ENCODE measurements around the gene PDHB. TPM values are rescaled to one million over a fixed set of nuclear protein-coding genes. Genes with fewer than 3 reads are reported as not detected.
A peak's percentile ranks its signal among the peaks of the same experiment; 100 is the strongest.

Gene PDHB
- polyA plus RNA-seq: 100 to 1,000 TPM; 101 to 248 (median 113) TPM

GRCh38 chr3:58433400-58434167, at the start of gene PDHB:
Gene PDHB, minus strand, starts transcription at chr3:58433832. Its CDS starts 23 bp downstream, at chr3:58433809.
- H3K27ac Mint-ChIP-seq: peak within 1 kb of the TSS; percentile 79 to 96 (median 93)
- H3K36me3 Mint-ChIP-seq: peaks cover 0 to 17% (median 4%) of the 10 kb centered on the region in 3 donors
- no peaks in the 10 kb centered on the region for H3K9me3 Mint-ChIP-seq
- H3K4me1 Mint-ChIP-seq: peaks cover 24 to 29% of the 10 kb centered on the region in 2 donors
- peak; percentile 91 to 92 (median 92) for DNase-seq
- H3K27me3 Mint-ChIP-seq (ENCODE audit: low read depth in 3 of 3): peaks cover 3 to 5% (median 5%) of the 10 kb centered on the region in 3 donors
- H3K4me3 Mint-ChIP-seq: peak within 1 kb of the TSS; percentile 86 to 96 (median 93)

- Mint-ChIP-seq H3K27ac (no peak overlapping the region), H3K27me3 (ENCODE audit: low read depth in 3 of 3) (peaks cover 1 to 3% (median 3%) of the 10 kb centered on the region in 3 donors), H3K4me1 (peaks cover 0 to 2% of the 10 kb centered on the region in 2 donors), H3K4me3 (no peak overlapping the region), H3K9me3 (peaks cover 0 to 2% (median 0%) of the 10 kb centered on the region in 6 donors), H3K36me3 (no peaks in the 10 kb centered on the region)
- DNase-seq: peak in 1 of 3 donors; percentile 15
Measured at GRCh38 chr3:58482917-58483636, 49.4 kb upstream of the PDHB start.

GRCh38 chr3:58480309-58480708, 46.7 kb upstream of the PDHB start:
- no peak for DNase-seq
- no peak overlapping the region for H3K27ac Mint-ChIP-seq
- no peaks in the 10 kb centered on the region for H3K4me1 Mint-ChIP-seq
- peaks cover 0 to 3% (median 0%) of the 10 kb centered on the region in 3 donors for H3K36me3 Mint-ChIP-seq
- peaks cover 2 to 5% (median 3%) of the 10 kb centered on the region in 3 donors for H3K27me3 Mint-ChIP-seq (ENCODE audit: low read depth in 3 of 3)
- no peak overlapping the region for H3K4me3 Mint-ChIP-seq
- H3K9me3 Mint-ChIP-seq: peaks cover 0 to 2% (median 0%) of the 10 kb centered on the region in 6 donors

DNA sequence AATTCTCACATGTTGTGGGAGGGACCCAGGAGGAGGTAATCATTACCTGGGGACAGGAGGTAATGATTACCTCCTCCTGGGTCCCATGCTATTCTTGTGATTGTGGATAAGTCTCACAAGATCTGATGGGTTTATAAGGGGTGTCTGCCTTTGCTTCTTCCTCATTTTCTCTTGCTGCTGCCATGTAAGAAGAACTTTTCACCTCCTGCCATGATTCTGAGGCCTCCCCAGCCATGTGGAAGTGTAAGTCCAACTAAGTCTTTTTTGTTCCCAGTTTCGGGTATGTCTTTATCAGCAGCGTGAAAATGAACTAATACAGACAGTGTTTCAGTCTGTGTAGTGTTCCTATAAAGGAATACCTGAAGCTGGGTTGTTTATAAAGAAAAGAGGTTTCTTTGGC, 45.1 kb upstream of the PDHB start:
- H3K27ac Mint-ChIP-seq: no peak overlapping the region
- DNase-seq: no peak
- peaks cover 0 to 3% (median 0%) of the 10 kb centered on the region in 3 donors for H3K36me3 Mint-ChIP-seq
- no peak overlapping the region for H3K4me3 Mint-ChIP-seq
- peaks cover 8 to 9% of the 10 kb centered on the region in 2 donors for H3K4me1 Mint-ChIP-seq
- H3K27me3 Mint-ChIP-seq (ENCODE audit: low read depth in 3 of 3): peaks cover 2 to 5% (median 5%) of the 10 kb centered on the region in 3 donors
- H3K9me3 Mint-ChIP-seq: peaks cover 0 to 2% (median 0%) of the 10 kb centered on the region in 6 donors

DNA sequence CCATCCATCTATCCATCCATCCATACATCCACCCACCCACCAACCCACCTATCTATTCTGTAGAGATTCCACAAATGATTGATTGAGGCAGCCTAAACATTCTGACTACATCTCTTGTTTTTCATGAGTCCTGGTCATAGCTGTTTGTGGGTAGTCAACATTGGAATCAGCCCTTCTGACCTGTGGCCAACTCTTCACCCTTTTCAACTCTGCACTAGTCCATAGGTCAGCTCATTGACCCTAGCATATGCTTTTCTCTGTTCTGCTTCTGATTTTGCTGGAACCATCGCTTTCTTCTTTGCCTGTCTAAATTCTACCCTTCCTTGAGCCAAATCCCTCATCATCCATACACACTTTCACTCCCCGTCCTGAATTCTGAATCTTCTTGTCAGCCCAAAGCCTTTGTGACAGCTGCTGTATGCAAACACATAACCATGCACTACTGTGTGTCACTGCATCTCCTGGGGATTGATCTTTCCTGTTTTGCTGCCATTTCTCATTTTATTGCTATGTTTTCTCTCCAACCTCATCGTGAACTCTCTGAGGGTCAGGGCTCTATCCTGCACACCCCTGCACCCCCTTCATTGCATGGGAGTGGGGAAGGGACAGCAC, 41.4 kb upstream of the PDHB start:
- H3K27me3 Mint-ChIP-seq (ENCODE audit: low read depth in 3 of 3): peaks cover 2 to 5% (median 5%) of the 10 kb centered on the region in 3 donors
- peaks cover 0 to 3% (median 0%) of the 10 kb centered on the region in 3 donors for H3K36me3 Mint-ChIP-seq
- no peak for DNase-seq
- H3K27ac Mint-ChIP-seq: peak overlapping the region in 1 of 6 donors; percentile 29
- H3K9me3 Mint-ChIP-seq: peaks cover 0 to 2% (median 0%) of the 10 kb centered on the region in 6 donors
- no peak overlapping the region for H3K4me3 Mint-ChIP-seq
- H3K4me1 Mint-ChIP-seq: peaks cover 39 to 44% of the 10 kb centered on the region in 2 donors

- no peak for DNase-seq
- Mint-ChIP-seq H3K4me3 (no peak overlapping the region), H3K27me3 (ENCODE audit: low read depth in 3 of 3) (peaks cover 2 to 5% (median 5%) of the 10 kb centered on the region in 3 donors), H3K4me1 (peaks cover 42 to 49% of the 10 kb centered on the region in 2 donors), H3K27ac (peak overlapping the region in 2 of 6 donors; percentile 19 to 29), H3K36me3 (peaks cover 0 to 3% (median 0%) of the 10 kb centered on the region in 3 donors), H3K9me3 (peaks cover 0 to 2% (median 0%) of the 10 kb centered on the region in 6 donors)
Measured at GRCh38 chr3:58474348-58474911, 40.8 kb upstream of the PDHB start.

DNA sequence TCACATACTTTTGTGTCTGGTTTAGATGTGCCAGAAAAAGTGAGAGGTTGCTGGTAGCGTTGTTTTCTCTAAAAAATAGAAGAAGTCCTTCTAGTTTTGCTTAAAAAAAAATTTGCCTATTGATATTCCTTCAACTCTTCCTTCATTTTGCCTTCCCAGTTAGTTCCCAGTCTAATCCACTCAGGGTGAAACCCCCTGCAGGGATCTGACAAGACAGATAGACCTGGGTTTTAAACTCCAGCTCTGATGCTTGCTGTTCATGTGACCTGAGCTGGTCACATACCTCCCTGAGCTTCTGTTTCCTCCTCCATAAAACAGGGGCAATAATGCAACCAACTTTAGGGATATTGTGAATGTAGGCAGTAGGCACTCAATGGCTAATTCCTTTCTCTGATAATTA, 39.6 kb upstream of the PDHB start:
- H3K27me3 Mint-ChIP-seq (ENCODE audit: low read depth in 3 of 3): peaks cover 2 to 5% (median 5%) of the 10 kb centered on the region in 3 donors
- H3K27ac Mint-ChIP-seq: peak overlapping the region in 3 of 6 donors; percentile 16 to 39 (median 30)
- no peak for DNase-seq
- H3K36me3 Mint-ChIP-seq: peaks cover 0 to 3% (median 0%) of the 10 kb centered on the region in 3 donors
- peaks cover 42 to 49% of the 10 kb centered on the region in 2 donors for H3K4me1 Mint-ChIP-seq
- H3K9me3 Mint-ChIP-seq: no peaks in the 10 kb centered on the region
- peak overlapping the region in 2 of 5 donors; percentile 12 to 27 for H3K4me3 Mint-ChIP-seq

GRCh38 chr3:58471025-58471887, 37.6 kb upstream of the PDHB start:
- peak; percentile 62 to 74 (median 64) for DNase-seq
- Mint-ChIP-seq H3K4me3 (peak overlapping the region; percentile 47 to 74 (median 71)), H3K27me3 (ENCODE audit: low read depth in 3 of 3) (peaks cover 2 to 5% (median 3%) of the 10 kb centered on the region in 3 donors), H3K9me3 (no peaks in the 10 kb centered on the region), H3K27ac (peak overlapping the region; percentile 67 to 91 (median 82)), H3K4me1 (peaks cover 42 to 49% of the 10 kb centered on the region in 2 donors), H3K36me3 (no peaks in the 10 kb centered on the region)

GRCh38 chr3:58470363-58471024, 36.9 kb upstream of the PDHB start:
- DNase-seq: no peak
- Mint-ChIP-seq H3K9me3 (no peaks in the 10 kb centered on the region), H3K4me1 (peaks cover 42 to 49% of the 10 kb centered on the region in 2 donors), H3K27me3 (ENCODE audit: low read depth in 3 of 3) (peaks cover 2 to 5% (median 3%) of the 10 kb centered on the region in 3 donors), H3K4me3 (peak overlapping the region; percentile 47 to 74 (median 71)), H3K27ac (peak overlapping the region in 5 of 6 donors; percentile 74 to 91 (median 85)), H3K36me3 (no peaks in the 10 kb centered on the region)

GRCh38 chr3:58469096-58469495, 35.5 kb upstream of the PDHB start:
- no peak overlapping the region for H3K27ac Mint-ChIP-seq
- H3K27me3 Mint-ChIP-seq (ENCODE audit: low read depth in 3 of 3): peaks cover 2 to 5% (median 3%) of the 10 kb centered on the region in 3 donors
- H3K4me1 Mint-ChIP-seq: peaks cover 36 to 46% of the 10 kb centered on the region in 2 donors
- H3K36me3 Mint-ChIP-seq: no peaks in the 10 kb centered on the region
- H3K9me3 Mint-ChIP-seq: no peaks in the 10 kb centered on the region
- DNase-seq: no peak
- no peak overlapping the region for H3K4me3 Mint-ChIP-seq

DNA sequence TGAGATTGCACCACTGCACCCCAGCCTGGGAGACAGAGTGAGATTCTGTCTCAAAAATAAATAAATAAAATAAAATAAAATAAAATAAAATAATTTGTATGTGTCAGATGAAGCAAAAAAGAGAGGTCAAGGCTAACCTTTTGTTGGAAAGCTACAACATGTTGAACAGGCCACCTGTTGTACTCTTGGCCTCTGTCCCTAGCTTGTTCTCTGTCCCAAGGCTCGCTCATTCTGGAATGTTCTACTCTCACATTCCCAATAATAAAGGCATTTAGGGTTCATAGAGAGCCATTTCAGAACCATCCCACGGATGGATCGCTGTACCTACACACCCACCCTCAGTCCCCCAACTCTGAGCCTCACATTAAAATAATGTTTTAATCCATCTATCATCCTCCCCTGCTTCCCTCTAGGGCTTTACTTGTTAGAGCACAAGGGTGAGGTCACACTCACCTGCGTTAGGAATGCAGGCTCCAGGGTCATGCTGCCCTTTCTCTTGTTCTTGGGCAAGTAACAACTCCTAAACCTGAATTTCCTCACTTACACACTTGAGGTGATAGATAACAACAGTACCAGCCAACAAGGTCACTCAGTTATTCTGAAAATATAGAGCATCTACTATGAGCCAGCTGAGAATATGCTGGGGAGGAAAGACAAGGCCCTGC, 33.4 kb upstream of the PDHB start:
- no peak overlapping the region for H3K27ac Mint-ChIP-seq
- H3K27me3 Mint-ChIP-seq (ENCODE audit: low read depth in 3 of 3): peaks cover 3 to 7% (median 4%) of the 10 kb centered on the region in 3 donors
- H3K4me1 Mint-ChIP-seq: peaks cover 31 to 37% of the 10 kb centered on the region in 2 donors
- H3K36me3 Mint-ChIP-seq: no peaks in the 10 kb centered on the region
- no peak for DNase-seq
- H3K9me3 Mint-ChIP-seq: no peaks in the 10 kb centered on the region
- no peak overlapping the region for H3K4me3 Mint-ChIP-seq

DNA sequence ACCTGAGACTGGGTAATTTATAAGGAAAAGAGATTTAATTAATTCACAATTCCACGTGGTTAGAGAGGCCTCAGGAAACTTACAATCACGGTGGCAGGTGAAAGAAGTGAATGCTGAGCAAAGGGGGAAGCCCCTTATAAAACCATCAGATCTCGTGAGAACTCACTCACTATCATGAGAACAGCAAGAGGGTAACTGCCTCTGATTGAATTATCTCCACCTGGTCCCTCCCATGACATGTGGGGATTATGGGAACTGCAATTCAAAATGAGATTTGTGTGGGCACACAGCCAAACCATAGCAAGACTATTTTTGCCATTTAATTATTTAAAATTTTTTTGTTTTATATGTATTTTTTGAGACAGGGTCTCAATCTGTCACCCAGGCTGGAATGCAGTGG, 31.2 kb upstream of the PDHB start:
- no peak for DNase-seq
- H3K36me3 Mint-ChIP-seq: no peaks in the 10 kb centered on the region

More for the DNA sequence above, 31.2 kb upstream of the PDHB start:
- H3K27ac Mint-ChIP-seq: no peak overlapping the region
- peaks cover 12 to 15% of the 10 kb centered on the region in 2 donors for H3K4me1 Mint-ChIP-seq
- no peak overlapping the region for H3K4me3 Mint-ChIP-seq
- peaks cover 3 to 4% (median 3%) of the 10 kb centered on the region in 3 donors for H3K27me3 Mint-ChIP-seq (ENCODE audit: low read depth in 3 of 3)
- H3K9me3 Mint-ChIP-seq: no peaks in the 10 kb centered on the region
